SJCRH30 (cell line): ENCODE measurements around the gene OR4K15. TPM values are rescaled to one million over a fixed set of nuclear protein-coding genes. Genes with fewer than 3 reads are reported as not detected.
"Not testable (repeated sequence)": the region's sequence is repeated elsewhere in the genome, so short reads cannot be mapped to it uniquely, and the experiment has no call there.

Experiments used
- DNase-seq, 2 experiments: peaks; one replicate each; pipeline ENCODE4 v3.0.0-alpha.2; 2015 to 2020
- H3K27ac ChIP-seq: fragments of 250-450 bp; sonication (Bioruptor Pico); 2 replicates; pipeline ENCODE4 v1.5.1; 2020; ENCODE audit warnings: mild to moderate bottlenecking, moderate library complexity
- H3K27me3 ChIP-seq: fragments of 250-450 bp; sonication (Bioruptor Pico); 2 replicates; pipeline ENCODE4 v1.5.1; 2020; ENCODE audit warnings: mild to moderate bottlenecking, moderate library complexity
- H3K36me3 ChIP-seq: fragments of 250-450 bp; sonication (Bioruptor Pico); 2 replicates; pipeline ENCODE4 v1.5.1; 2020; ENCODE audit warnings: mild to moderate bottlenecking, moderate library complexity
- H3K4me1 ChIP-seq: fragments of 250-450 bp; sonication (Bioruptor Pico); 2 replicates; pipeline ENCODE4 v1.5.1; 2020; ENCODE audit warnings: mild to moderate bottlenecking, moderate library complexity
- H3K4me3 ChIP-seq: fragments of 250-450 bp; sonication (Bioruptor Pico); 2 replicates; pipeline ENCODE4 v1.5.1; 2020; ENCODE audit warnings: mild to moderate bottlenecking, moderate library complexity
- H3K9me3 ChIP-seq: fragments of 250-450 bp; sonication (Bioruptor Pico); replicated peaks from 2 replicates; pipeline ENCODE4 v1.5.1; 2020; ENCODE audit warnings: mild to moderate bottlenecking, moderate library complexity
- total RNA-seq: library from RNA; depleted of rRNA; stranded (reverse); fragments of >200 nt; shearing (Covaris generic); gene quantifications from 2 replicates; pipeline ENCODE4 v1.2.3, GENCODE V29; 2014; rRNA removed

The OR4K15 gene, protein sequence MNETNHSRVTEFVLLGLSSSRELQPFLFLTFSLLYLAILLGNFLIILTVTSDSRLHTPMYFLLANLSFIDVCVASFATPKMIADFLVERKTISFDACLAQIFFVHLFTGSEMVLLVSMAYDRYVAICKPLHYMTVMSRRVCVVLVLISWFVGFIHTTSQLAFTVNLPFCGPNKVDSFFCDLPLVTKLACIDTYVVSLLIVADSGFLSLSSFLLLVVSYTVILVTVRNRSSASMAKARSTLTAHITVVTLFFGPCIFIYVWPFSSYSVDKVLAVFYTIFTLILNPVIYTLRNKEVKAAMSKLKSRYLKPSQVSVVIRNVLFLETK
- not detected in 2 replicates for total RNA-seq

DNA sequence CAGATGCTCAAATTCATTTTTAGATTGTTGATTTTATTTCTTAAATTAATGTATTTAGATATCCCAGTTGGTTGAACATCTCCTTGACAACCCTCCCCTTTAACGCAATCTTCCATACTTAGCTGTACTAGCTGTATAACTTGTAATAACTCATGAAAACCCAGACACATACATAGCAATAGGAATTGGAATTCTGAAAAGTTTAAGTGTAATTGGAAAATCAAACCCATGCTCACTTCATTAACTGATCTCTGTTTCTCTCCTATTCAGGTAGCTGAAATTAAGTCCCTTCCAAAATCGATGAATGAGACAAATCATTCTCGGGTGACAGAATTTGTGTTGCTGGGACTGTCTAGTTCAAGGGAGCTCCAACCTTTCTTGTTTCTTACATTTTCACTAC lies at the start of gene OR4K15:
Gene OR4K15 (plus strand): TSS at position 301 of the 400 bp plus-strand sequence. CDS start 0 bp downstream, at position 301.
- no peaks in the 10 kb centered on the region for H3K36me3 ChIP-seq
- H3K27ac ChIP-seq: no peak within 1 kb of the TSS
- H3K9me3 ChIP-seq: no peaks in the 10 kb centered on the region
- no peak within 1 kb of the TSS for H3K4me3 ChIP-seq
- no peaks in the 10 kb centered on the region for H3K27me3 ChIP-seq
- H3K4me1 ChIP-seq: no peaks in the 10 kb centered on the region
- DNase-seq: no peak

DNA sequence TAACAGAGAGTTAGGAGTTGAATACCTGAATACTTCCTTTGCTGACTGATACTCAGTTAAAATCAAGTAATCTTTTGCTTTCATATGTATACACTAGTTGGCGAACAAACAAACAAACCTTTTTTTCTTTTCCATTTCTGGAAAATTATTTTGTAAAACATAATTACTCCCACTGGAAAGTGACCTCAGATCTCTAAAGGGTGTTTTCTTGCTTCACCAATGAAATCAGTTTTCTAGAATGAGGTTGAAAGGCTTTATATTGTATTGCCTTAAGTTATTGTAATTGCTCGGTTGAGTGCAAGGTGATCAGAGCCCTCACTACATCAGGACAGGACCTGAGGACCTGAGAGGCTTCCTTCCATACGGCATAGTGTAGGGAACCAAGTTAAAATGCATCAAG lies 44.8 kb upstream of the OR4K15 start, which contains the start of gene OR4K1:
Gene OR4K1 (plus strand): TSS at position 301 of the 400 bp plus-strand sequence. CDS start 4,750 bp downstream, outside the sequence.
- no peaks in the 10 kb centered on the region for H3K27me3 ChIP-seq
- no peaks in the 10 kb centered on the region for H3K9me3 ChIP-seq
- H3K36me3 ChIP-seq: no peaks in the 10 kb centered on the region
- no peak within 1 kb of the TSS for H3K4me3 ChIP-seq
- no peak within 1 kb of the TSS for H3K27ac ChIP-seq
- no peak for DNase-seq
- H3K4me1 ChIP-seq: no peaks in the 10 kb centered on the region

DNA sequence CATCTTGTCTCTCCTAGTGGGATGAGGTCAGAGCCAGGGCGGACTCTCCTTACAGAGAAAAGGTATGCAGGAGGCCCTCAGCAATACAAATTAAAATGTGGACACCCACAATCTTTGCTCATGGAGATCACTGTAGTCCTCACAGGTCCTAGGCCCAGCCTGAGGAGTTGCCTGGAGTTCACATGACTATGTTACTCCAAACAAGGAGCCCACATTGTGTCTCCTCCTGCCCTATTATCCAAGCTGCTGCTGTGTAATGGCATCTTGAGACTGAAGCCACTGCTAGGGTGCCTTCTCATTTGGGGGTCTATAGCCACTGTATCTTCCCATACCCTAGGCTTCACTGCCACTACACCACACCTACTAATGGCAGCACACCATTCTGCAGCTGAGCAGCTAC lies 33.7 kb upstream of the OR4K15 start:
- no peaks in the 10 kb centered on the region for H3K9me3 ChIP-seq

DNA sequence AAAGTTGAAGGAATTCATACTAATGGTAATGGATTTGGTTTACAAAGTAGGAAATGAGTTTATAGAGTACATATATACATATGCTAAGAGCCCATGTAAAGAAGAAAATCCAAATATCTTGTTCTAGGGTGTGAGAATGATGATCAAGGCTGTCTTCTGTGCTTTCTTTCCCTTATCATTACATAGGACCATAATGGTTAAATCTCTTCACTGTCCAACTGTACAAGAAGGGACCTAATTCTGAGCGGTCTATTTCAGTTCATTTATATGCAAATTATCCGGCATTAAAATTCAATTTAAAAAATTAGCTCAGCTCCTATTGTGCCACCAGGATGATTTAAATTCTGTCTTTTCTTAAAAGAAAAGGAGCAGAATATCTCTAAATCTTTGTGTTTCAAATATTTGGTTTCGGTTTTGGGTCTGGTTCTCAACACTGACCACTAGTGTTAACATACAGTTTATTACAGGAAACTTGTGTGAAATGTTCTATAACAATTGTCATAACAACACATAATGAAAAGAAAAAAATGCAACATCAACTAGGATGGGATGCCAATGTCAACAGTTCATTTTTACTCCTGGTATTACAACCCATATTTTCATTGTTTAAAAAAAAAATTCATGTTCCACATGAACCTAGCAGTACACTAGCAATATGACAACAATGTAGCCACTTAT lies 27.8 kb upstream of the OR4K15 start:
- H3K4me3 ChIP-seq: no peak overlapping the region
- no peaks in the 10 kb centered on the region for H3K4me1 ChIP-seq
- no peaks in the 10 kb centered on the region for H3K27me3 ChIP-seq
- no peaks in the 10 kb centered on the region for H3K36me3 ChIP-seq
- H3K27ac ChIP-seq: no peak overlapping the region
- DNase-seq: no peak
- no peaks in the 10 kb centered on the region for H3K9me3 ChIP-seq

More for the DNA sequence above, 33.7 kb upstream of the OR4K15 start:
- Histone ChIP-seq H3K4me3 (no peak overlapping the region), H3K36me3 (no peaks in the 10 kb centered on the region), H3K27me3 (no peaks in the 10 kb centered on the region), H3K27ac (no peak overlapping the region), H3K4me1 (no peaks in the 10 kb centered on the region)
- DNase-seq: no peak

DNA sequence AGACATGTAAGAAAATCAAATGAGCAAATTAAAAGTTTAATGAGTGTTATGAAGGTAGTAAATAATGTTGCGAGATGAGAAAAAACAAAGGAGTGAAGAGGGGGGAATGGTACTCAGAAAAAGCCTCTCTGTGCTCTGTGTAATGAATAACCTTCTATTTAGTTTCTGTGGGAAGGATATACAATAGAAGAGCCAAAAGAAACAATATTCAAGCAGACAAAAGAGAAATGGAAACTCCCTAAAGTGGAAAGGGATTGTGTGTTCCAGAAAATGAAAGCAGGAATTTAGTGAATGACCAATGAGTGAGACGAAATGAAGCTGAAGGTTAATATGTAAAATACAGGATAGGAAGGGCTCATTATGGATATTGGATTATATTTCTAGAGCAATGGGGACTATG lies 26.2 kb upstream of the OR4K15 start:
- no peaks in the 10 kb centered on the region for H3K4me1 ChIP-seq
- H3K27ac ChIP-seq: no peak overlapping the region
- no peaks in the 10 kb centered on the region for H3K27me3 ChIP-seq
- no peak for DNase-seq
- H3K36me3 ChIP-seq: no peaks in the 10 kb centered on the region
- no peak overlapping the region for H3K4me3 ChIP-seq
- no peaks in the 10 kb centered on the region for H3K9me3 ChIP-seq

DNA sequence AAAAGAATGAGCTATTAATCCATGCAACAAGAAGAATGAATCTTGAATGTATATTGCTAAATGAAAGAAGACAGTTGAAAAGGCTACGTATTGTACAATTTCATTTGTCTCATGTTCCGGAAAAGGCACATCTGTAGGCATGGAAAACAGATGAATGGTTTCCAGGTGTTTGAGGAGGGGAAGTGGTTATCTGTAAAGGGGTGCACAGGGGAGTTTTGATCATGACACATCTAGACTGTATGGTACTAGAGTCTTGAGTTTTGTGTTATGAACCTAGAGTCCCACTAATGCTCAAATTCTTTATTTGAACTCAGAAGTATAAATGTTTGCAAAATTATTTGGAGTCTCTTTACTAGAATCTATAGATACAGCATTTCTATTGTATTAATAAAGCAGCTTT lies 5.7 kb upstream of the OR4K15 start:
- not testable (repeated sequence) for H3K27me3 ChIP-seq, H3K4me3 ChIP-seq, H3K36me3 ChIP-seq, H3K9me3 ChIP-seq, H3K27ac ChIP-seq, H3K4me1 ChIP-seq, DNase-seq

DNA sequence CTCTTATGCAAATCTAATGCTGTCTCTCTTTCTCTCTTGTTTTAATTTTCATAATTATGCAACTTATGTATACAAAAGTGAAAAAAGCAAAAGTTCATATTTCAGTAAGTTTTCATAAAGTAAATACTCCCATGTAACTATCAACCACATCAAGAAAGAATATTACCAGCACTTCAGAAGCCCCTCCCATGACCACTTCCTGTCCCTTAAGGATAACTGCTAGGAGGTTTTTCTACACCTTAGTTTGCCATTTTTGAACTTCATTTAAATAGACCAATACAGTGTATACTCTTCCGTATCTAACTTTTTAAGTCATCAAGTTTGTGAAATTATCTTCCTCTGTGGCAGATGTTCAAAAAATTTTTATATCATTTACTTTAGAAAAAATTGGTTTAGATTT lies 547 bp upstream of the OR4K15 start:
- no peak overlapping the region for H3K27ac ChIP-seq
- no peak for DNase-seq
- H3K4me1 ChIP-seq: no peaks in the 10 kb centered on the region
- H3K9me3 ChIP-seq: no peaks in the 10 kb centered on the region
- H3K4me3 ChIP-seq: no peak overlapping the region
- H3K36me3 ChIP-seq: no peaks in the 10 kb centered on the region
- no peaks in the 10 kb centered on the region for H3K27me3 ChIP-seq

DNA sequence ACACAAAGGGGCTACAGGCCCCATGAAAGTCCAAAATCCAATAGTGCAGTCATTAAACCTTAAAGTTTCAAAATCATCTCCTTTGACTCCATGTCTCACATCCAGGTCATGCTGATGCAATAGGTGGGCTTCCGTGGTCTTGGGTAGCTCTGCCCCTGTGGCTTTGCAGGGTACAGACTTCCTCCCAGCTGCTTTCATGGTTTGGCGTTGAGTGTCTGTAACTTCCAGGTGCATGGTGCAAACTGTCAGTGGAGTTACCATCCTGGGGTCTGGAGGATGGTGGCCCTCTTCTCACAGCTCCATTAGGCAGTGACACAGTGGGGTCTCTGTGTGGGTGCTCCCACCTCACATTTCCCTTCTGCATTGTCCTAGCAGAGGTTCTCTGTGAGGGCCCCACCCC lies 18.0 kb downstream of the OR4K15 start:
- DNase-seq: no peak
- H3K27ac ChIP-seq: no peak overlapping the region

DNA sequence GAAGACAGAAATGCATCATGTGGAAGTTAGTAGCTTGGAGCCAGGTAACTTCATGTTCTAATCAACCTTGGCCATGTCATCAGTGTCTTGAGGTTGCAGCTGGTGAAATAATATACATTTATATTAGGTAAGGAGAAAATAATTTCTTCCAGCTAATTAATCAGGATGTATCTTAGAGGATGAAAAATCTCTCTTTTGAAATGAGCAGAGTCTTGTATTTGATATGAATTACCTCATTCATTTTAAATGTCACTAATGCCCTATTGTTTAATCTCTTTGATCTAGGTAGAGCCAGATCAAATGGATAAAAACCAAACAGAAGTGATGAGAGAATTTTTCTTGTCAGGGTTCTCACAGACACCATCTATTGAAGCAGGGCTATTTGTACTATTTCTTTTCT lies 26.5 kb downstream of the OR4K15 start, which contains the start of gene OR4Q2:
Gene OR4Q2 (plus strand): TSS at position 301 of the 400 bp plus-strand sequence.
- Histone ChIP-seq H3K4me1 (no peaks in the 10 kb centered on the region), H3K36me3 (no peaks in the 10 kb centered on the region), H3K27ac (no peak within 1 kb of the TSS), H3K9me3 (no peaks in the 10 kb centered on the region), H3K4me3 (no peak within 1 kb of the TSS), H3K27me3 (no peaks in the 10 kb centered on the region)
- DNase-seq: no peak

More for the DNA sequence above, 18.0 kb downstream of the OR4K15 start:
- H3K4me1 ChIP-seq: no peaks in the 10 kb centered on the region
- H3K27me3 ChIP-seq: no peaks in the 10 kb centered on the region
- H3K4me3 ChIP-seq: no peak overlapping the region
- no peaks in the 10 kb centered on the region for H3K9me3 ChIP-seq
- no peaks in the 10 kb centered on the region for H3K36me3 ChIP-seq

DNA sequence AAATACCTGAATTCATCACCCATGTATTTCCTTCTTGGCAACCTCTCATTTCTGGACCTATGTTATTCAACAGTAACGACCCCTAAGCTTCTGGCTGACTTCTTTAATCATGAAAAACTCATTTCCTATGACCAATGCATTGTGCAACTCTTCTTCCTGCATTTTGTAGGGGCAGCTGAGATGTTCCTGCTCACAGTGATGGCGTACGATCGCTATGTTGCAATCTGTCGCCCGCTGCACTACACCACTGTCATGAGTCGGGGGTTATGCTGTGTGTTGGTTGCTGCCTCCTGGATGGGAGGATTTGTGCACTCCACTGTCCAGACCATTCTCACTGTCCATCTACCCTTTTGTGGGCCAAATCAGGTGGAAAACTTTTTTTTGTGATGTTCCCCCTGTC lies 26.9 kb downstream of the OR4K15 start:
- no peak overlapping the region for H3K27ac ChIP-seq
- H3K4me1 ChIP-seq: no peaks in the 10 kb centered on the region
- no peaks in the 10 kb centered on the region for H3K27me3 ChIP-seq
- no peak for DNase-seq
- H3K36me3 ChIP-seq: no peaks in the 10 kb centered on the region
- no peak overlapping the region for H3K4me3 ChIP-seq
- H3K9me3 ChIP-seq: no peaks in the 10 kb centered on the region

DNA sequence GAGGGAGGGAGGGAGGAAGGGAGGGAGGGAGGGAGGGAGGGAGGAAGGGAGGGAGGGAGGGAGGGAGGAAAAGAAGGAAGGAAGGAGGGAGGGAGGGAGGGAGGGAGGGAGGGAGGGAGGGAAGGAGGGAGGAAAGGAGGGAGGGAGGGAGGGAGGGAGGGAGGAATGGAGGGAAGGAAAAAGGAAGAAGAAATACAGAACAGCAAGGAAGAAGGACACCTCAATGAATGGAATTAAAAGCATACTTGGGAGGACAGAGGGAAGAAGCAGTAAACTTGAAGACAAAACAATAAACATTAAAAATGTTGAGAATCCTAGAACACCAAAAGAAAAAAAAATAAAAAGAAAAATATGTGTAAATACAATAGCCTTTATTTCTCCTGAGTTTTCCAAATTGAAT lies 32.8 kb downstream of the OR4K15 start:
- Histone ChIP-seq H3K4me3 (no peak overlapping the region), H3K9me3 (no peaks in the 10 kb centered on the region), H3K36me3 (no peaks in the 10 kb centered on the region), H3K27me3 (no peaks in the 10 kb centered on the region), H3K4me1 (no peaks in the 10 kb centered on the region), H3K27ac (no peak overlapping the region)
- no peak for DNase-seq

DNA sequence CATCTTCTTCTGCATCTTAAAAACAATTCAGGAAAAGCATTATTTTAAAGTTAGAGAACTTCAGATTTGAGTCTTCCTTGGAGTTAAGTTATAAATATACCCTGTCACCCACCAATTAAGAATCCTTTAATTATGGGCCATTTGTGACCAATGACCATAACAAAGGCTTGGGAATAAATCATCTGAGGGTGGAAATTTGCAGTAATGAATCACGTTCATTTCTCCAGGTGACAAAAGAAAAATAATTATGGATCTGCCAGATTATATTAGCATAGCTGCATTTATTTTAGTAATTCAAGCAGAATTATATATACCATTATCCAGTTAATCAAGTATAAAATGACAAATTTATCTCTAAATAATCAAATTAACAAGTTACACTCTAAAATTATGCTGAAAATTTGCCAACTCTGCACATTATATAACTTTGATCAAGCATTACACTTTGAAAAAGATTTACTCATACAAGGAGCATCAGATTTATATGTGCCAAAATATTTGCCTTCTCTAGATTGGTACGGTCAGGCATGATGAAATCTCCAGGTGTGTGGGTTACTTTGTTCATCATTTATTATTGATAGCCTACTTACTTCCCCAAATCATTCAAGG lies 44.0 kb downstream of the OR4K15 start, which contains the start of gene OR4K14:
Gene OR4K14 (minus strand): TSS at position 51 of the 609 bp plus-strand sequence. CDS start 4,114 bp downstream, outside the sequence.
- Histone ChIP-seq H3K27me3 (no peaks in the 10 kb centered on the region), H3K27ac (no peak within 1 kb of the TSS), H3K9me3 (no peaks in the 10 kb centered on the region), H3K4me1 (no peaks in the 10 kb centered on the region), H3K36me3 (no peaks in the 10 kb centered on the region), H3K4me3 (no peak within 1 kb of the TSS)
- DNase-seq: no peak
